PC-9 (cell line): ENCODE data around the gene MEI4. TPM values are rescaled to one million over a fixed set of nuclear protein-coding genes. Genes with fewer than 3 reads are reported as not detected.

Source experiments
- BruUV-seq: library from RNA; stranded (reverse); fragments of 400-500 nt; replicated peaks from 2 replicates; lab custom pipeline; 2021; lab: Mats Ljungman, UMichigan
- CTCF ChIA-PET: fragments of 300-600 bp; sonication (Branson Sonifier 250); formaldehyde crosslinking; loops from one replicate; lab custom pipeline; 2022; ENCODE audit warnings: antibody characterized with exemption; lab: Charles Lee
- POLR2A ChIA-PET: fragments of 300-600 bp; sonication (Branson Sonifier 250); formaldehyde crosslinking; loops from one replicate; lab custom pipeline; 2022; ENCODE audit warnings: antibody characterized with exemption; ENCODE audit not compliant: unreplicated experiment; lab: Charles Lee
- DNase-seq, 2 experiments: peaks; one replicate each; pipeline versions ENCODE4 v3.0.0 to v3.0.0-alpha.2; 2015 to 2022; ENCODE audit warnings: mixed read lengths in 1 of 2
- H2AFZ ChIP-seq: fragments of 200-600 bp; sonication (generic); 2 replicates; pipeline ENCODE4 v1.8.1; 2017; ENCODE audit warnings: antibody characterized with exemption
- H3F3A ChIP-seq: fragments of 200-600 bp; sonication (generic); 2 replicates; pipeline ENCODE4 v1.8.1; 2017; ENCODE audit warnings: antibody characterized with exemption, mild to moderate bottlenecking, low read depth; ENCODE audit not compliant: insufficient read depth
- H3K27ac ChIP-seq: fragments of 200-600 bp; sonication (generic); 2 replicates; pipeline ENCODE4 v1.6.1; 2016; ENCODE audit warnings: mixed run types
- H3K27me3 ChIP-seq: fragments of 200-600 bp; sonication (generic); 2 replicates; pipeline ENCODE4 v1.6.1; 2016; ENCODE audit warnings: low read depth, mixed run types; ENCODE audit not compliant: insufficient read depth
- H3K36me3 ChIP-seq: fragments of 200-600 bp; sonication (generic); 2 replicates; pipeline ENCODE4 v1.6.1; 2016; ENCODE audit warnings: low read depth, mixed run types
- H3K4me1 ChIP-seq: fragments of 200-600 bp; sonication (generic); replicated peaks from 2 replicates; pipeline ENCODE4 v1.6.1; 2016; ENCODE audit warnings: mixed run types; ENCODE audit not compliant: insufficient read depth
- H3K4me2 ChIP-seq: fragments of 200-600 bp; sonication (generic); 2 replicates; pipeline ENCODE4 v1.6.1; 2017; ENCODE audit warnings: mixed run types
- H3K4me3 ChIP-seq: fragments of 200-600 bp; sonication (generic); 2 replicates; pipeline ENCODE4 v1.6.1; 2016; ENCODE audit warnings: mixed run types
- H3K79me2 ChIP-seq: fragments of 200-600 bp; sonication (generic); 2 replicates; pipeline ENCODE4 v1.6.1; 2017; ENCODE audit warnings: low read depth, mixed run types
- H3K9me2 ChIP-seq: fragments of 200-600 bp; sonication (generic); 2 replicates; pipeline ENCODE4 v1.8.1; 2017; ENCODE audit warnings: mild to moderate bottlenecking; ENCODE audit not compliant: insufficient read depth
- H3K9me3 ChIP-seq: fragments of 200-600 bp; sonication (generic); 2 replicates; pipeline ENCODE4 v1.8.1; 2016; ENCODE audit warnings: low read depth; ENCODE audit not compliant: insufficient read depth
- H4K20me1 ChIP-seq: fragments of 200-600 bp; sonication (generic); 2 replicates; pipeline ENCODE4 v1.8.1; 2017; ENCODE audit not compliant: insufficient read depth
- EZH2 ChIP-seq: fragments of 200-600 bp; sonication (generic); IDR thresholded peaks from 2 replicates; pipeline ENCODE4 v1.8.0; 2017; ENCODE audit warnings: antibody characterized with exemption, low read depth
- intact Hi-C: fragments of 100-400 bp; cut with micrococcal nuclease; formaldehyde crosslinking; loops from one replicate; pipeline ENCODE4 v1.10.0; 2022; ENCODE audit not compliant: unreplicated experiment
- total RNA-seq: library from RNA; stranded (reverse); gene quantifications from 2 replicates; pipeline ENCODE4 v1.2.3, GENCODE V29; 2021
- TF ChIP-seq, protein P1 (sequence below): fragments of 200-600 bp; sonication (generic); conservative IDR thresholded peaks from 2 replicates; pipeline ENCODE4 v1.6.1; 2017; ENCODE audit warnings: mixed run types, antibody characterized with exemption, mild to moderate bottlenecking, moderate library complexity

Gene MEI4
- total RNA-seq, 1 experiment from 2014 or later, result not detected

DNA sequence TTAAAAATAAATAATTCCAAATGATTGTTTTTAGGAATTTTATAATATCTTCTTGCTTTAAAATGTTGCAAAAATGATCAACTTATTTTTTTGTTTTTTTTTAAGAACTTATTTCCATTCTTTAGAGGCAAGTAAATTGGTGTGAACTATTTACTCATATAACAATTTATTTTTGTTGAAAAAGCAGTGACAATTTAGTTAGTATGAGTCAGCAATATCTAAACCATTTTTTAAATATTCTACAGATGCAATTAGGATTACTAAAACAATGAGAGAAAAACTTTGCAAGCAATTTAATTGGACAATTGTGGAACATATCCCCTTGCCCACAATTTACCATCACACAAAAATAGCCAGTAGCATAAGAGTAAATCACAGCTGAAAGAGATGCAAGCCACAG, 319.5 kb downstream of the MEI4 start:
- no TSS peak for BruUV-seq
- Histone ChIP-seq H3F3A (no peaks in the 10 kb centered on the region), H3K4me2 (no peak overlapping the region), H3K9me3 (no peaks in the 10 kb centered on the region), H3K27ac (no peak overlapping the region), H3K27me3 (no peaks in the 10 kb centered on the region), H4K20me1 (no peaks in the 10 kb centered on the region), H3K79me2 (no peaks in the 10 kb centered on the region), H3K9me2 (no peaks in the 10 kb centered on the region), H3K4me1 (no peaks in the 10 kb centered on the region), H3K36me3 (no peaks in the 10 kb centered on the region), H2AFZ (no peak overlapping the region), H3K4me3 (no peak overlapping the region)
- CTCF ChIA-PET, result no interaction called here
- intact Hi-C loops, result no loop called here
- POLR2A ChIA-PET, result interaction anchor here (0.6 kb wide), 1 partner anchor 92 kb away, joined by 6 read pairs; no protein-coding TSS in a partner anchor
- DNase-seq, result no peak
- TF ChIP-seq, protein P1, sequence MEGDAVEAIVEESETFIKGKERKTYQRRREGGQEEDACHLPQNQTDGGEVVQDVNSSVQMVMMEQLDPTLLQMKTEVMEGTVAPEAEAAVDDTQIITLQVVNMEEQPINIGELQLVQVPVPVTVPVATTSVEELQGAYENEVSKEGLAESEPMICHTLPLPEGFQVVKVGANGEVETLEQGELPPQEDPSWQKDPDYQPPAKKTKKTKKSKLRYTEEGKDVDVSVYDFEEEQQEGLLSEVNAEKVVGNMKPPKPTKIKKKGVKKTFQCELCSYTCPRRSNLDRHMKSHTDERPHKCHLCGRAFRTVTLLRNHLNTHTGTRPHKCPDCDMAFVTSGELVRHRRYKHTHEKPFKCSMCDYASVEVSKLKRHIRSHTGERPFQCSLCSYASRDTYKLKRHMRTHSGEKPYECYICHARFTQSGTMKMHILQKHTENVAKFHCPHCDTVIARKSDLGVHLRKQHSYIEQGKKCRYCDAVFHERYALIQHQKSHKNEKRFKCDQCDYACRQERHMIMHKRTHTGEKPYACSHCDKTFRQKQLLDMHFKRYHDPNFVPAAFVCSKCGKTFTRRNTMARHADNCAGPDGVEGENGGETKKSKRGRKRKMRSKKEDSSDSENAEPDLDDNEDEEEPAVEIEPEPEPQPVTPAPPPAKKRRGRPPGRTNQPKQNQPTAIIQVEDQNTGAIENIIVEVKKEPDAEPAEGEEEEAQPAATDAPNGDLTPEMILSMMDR, result no peak
- no peak for TF ChIP-seq EZH2

Other genes starting within 250 kb of the MEI4 start
- gene HTR1B, start 189.5 kb upstream of the MEI4 start, total RNA-seq, result not detected in 2 replicates